ENCODE measurements around the gene MEPCE.
"Not testable (repeated sequence)": the region's sequence is repeated elsewhere in the genome, so short reads cannot be mapped to it uniquely, and the experiment has no call there.

Gene MEPCE

GRCh38 chr7:100449190-100449795 lies 19.7 kb downstream of the MEPCE start:
- Histone ChIP-seq H3K9me2 (replicated peaks; ENCODE audit: insufficient read depth, low read length) (no peaks in the 10 kb centered on the region), H3K27ac (ENCODE audit: low read length) (no peak overlapping the region), H3K9me3 (replicated peaks; ENCODE audit: insufficient read depth, low read length) (no peaks in the 10 kb centered on the region), H3K36me3 (replicated peaks; ENCODE audit: insufficient read depth, low read length) (no peaks in the 10 kb centered on the region), H3K9ac (ENCODE audit: low read length) (no peak overlapping the region), H4K20me1 (ENCODE audit: insufficient read depth, low read length) (no peaks in the 10 kb centered on the region), H3K4me2 (ENCODE audit: low read depth, low read length) (no peak overlapping the region), H3K79me2 (ENCODE audit: low read length) (no peaks in the 10 kb centered on the region), H3K4me3 (ENCODE audit: low read length) (no peak overlapping the region), H2AFZ (ENCODE audit: low read length) (no peak overlapping the region), H3K27me3 (replicated peaks; ENCODE audit: insufficient read depth, low read length) (no peaks in the 10 kb centered on the region), H3K4me1 (ENCODE audit: low read length) (0 out of 2 replicates have a peak, but pooled peaks cover 10% of the 10 kb centered on the region), H3F3A (ENCODE audit: insufficient read depth, low read length) (no peaks in the 10 kb centered on the region)
- TF ChIP-seq EZH2 (optimal IDR thresholded peaks at IDR 0.05; ENCODE audit: low read depth, low read length) = no peak
- TF ChIP-seq CTCF (IDR thresholded peaks at IDR 0.05; ENCODE audit: low read length) = no peak
- no peak for TF ChIP-seq EZH2phosphoT487 (IDR thresholded peaks at IDR 0.05; ENCODE audit: low read length)
- DNase-seq = no peak

- Histone ChIP-seq H3K4me3 (ENCODE audit: low read length) (no peak overlapping the region), H3F3A (ENCODE audit: insufficient read depth, low read length) (no peaks in the 10 kb centered on the region), H3K9me2 (replicated peaks; ENCODE audit: insufficient read depth, low read length) (no peaks in the 10 kb centered on the region), H2AFZ (ENCODE audit: low read length) (no peak overlapping the region), H3K4me2 (ENCODE audit: low read depth, low read length) (no peak overlapping the region), H3K9me3 (replicated peaks; ENCODE audit: insufficient read depth, low read length) (no peaks in the 10 kb centered on the region), H3K36me3 (replicated peaks; ENCODE audit: insufficient read depth, low read length) (no peaks in the 10 kb centered on the region), H3K27me3 (replicated peaks; ENCODE audit: insufficient read depth, low read length) (no peaks in the 10 kb centered on the region), H3K9ac (ENCODE audit: low read length) (no peak overlapping the region), H3K27ac (ENCODE audit: low read length) (no peak overlapping the region), H4K20me1 (ENCODE audit: insufficient read depth, low read length) (no peaks in the 10 kb centered on the region), H3K79me2 (ENCODE audit: low read length) (no peaks in the 10 kb centered on the region), H3K4me1 (ENCODE audit: low read length) (no peaks in the 10 kb centered on the region)
- no peak for DNase-seq
- TF ChIP-seq EZH2phosphoT487 (IDR thresholded peaks at IDR 0.05; ENCODE audit: low read length) (no peak), EZH2 (optimal IDR thresholded peaks at IDR 0.05; ENCODE audit: low read depth, low read length) (no peak), CTCF (IDR thresholded peaks at IDR 0.05; ENCODE audit: low read length) (no peak)
These were observed 22.9 kb downstream of the MEPCE start for GRCh38 chr7:100452513-100452912.

- H3K4me1 ChIP-seq (ENCODE audit: low read length); H3K4me2 ChIP-seq (ENCODE audit: low read depth, low read length); H3K4me3 ChIP-seq (ENCODE audit: low read length); H3K9me2 ChIP-seq (replicated peaks; ENCODE audit: insufficient read depth, low read length); H4K20me1 ChIP-seq (ENCODE audit: insufficient read depth, low read length); H3K36me3 ChIP-seq (replicated peaks; ENCODE audit: insufficient read depth, low read length); DNase-seq; H2AFZ ChIP-seq (ENCODE audit: low read length); H3K9me3 ChIP-seq (replicated peaks; ENCODE audit: insufficient read depth, low read length); H3K27ac ChIP-seq (ENCODE audit: low read length); H3K79me2 ChIP-seq (ENCODE audit: low read length); H3F3A ChIP-seq (ENCODE audit: insufficient read depth, low read length); H3K9ac ChIP-seq (ENCODE audit: low read length); H3K27me3 ChIP-seq (replicated peaks; ENCODE audit: insufficient read depth, low read length): not testable (repeated sequence)
These were observed 24.2 kb downstream of the MEPCE start for GRCh38 chr7:100453854-100454253.

- no peak overlapping the region for H3K9ac ChIP-seq (ENCODE audit: low read length)
- no peaks in the 10 kb centered on the region for H3F3A ChIP-seq (ENCODE audit: insufficient read depth, low read length)
- no peaks in the 10 kb centered on the region for H3K36me3 ChIP-seq (replicated peaks; ENCODE audit: insufficient read depth, low read length)
- H3K4me1 ChIP-seq (ENCODE audit: low read length) = no peaks in the 10 kb centered on the region
- H3K27ac ChIP-seq (ENCODE audit: low read length) = no peak overlapping the region
- TF ChIP-seq CTCF (IDR thresholded peaks at IDR 0.05; ENCODE audit: low read length) (no peak), EZH2 (optimal IDR thresholded peaks at IDR 0.05; ENCODE audit: low read depth, low read length) (no peak), EZH2phosphoT487 (IDR thresholded peaks at IDR 0.05; ENCODE audit: low read length) (no peak)
- no peak overlapping the region for H3K4me2 ChIP-seq (ENCODE audit: low read depth, low read length)
- H3K79me2 ChIP-seq (ENCODE audit: low read length) = no peaks in the 10 kb centered on the region
- H3K9me3 ChIP-seq (replicated peaks; ENCODE audit: insufficient read depth, low read length) = no peaks in the 10 kb centered on the region
- H4K20me1 ChIP-seq (ENCODE audit: insufficient read depth, low read length) = no peaks in the 10 kb centered on the region
- no peak overlapping the region for H2AFZ ChIP-seq (ENCODE audit: low read length)
- H3K9me2 ChIP-seq (replicated peaks; ENCODE audit: insufficient read depth, low read length) = no peaks in the 10 kb centered on the region
- DNase-seq = no peak
- no peak overlapping the region for H3K4me3 ChIP-seq (ENCODE audit: low read length)
- no peaks in the 10 kb centered on the region for H3K27me3 ChIP-seq (replicated peaks; ENCODE audit: insufficient read depth, low read length)
These were observed 25.6 kb downstream of the MEPCE start for GRCh38 chr7:100455206-100455605.
